Stomach (tissue), 9 donors: ENCODE results near the gene MATN4. TPM values are rescaled to one million over a fixed set of nuclear protein-coding genes. Genes with fewer than 3 reads are reported as not detected.
A peak's percentile ranks its signal among the peaks of the same experiment; 100 is the strongest.

ENCODE experiments used
- DNase-seq, 2 donors: peaks; one replicate each; pipeline versions ENCODE4 v3.0.0 to v3.0.0-alpha.2; 2013 to 2019
- H3K27ac ChIP-seq, 5 donors: fragments of 200-600 bp in 4 of 5; sonication (generic) in 4 of 5; one replicate each; pipeline ENCODE4 v1.5.1; 2013 to 2019; ENCODE audit warnings: mild to moderate bottlenecking in 1 of 5, moderate library complexity in 1 of 5
- H3K27me3 ChIP-seq, 3 donors: fragments of 200-600 bp; sonication (generic); one replicate each; pipeline ENCODE4 v1.5.1; 2017 to 2019; ENCODE audit warnings: mixed run types in 1 of 3
- H3K36me3 ChIP-seq, 4 donors: fragments of 200-600 bp; sonication (generic); 1 replicate in 3 of 4; 2 replicates in 1 of 4; pipeline ENCODE4 v1.5.1; 2016 to 2019
- H3K4me1 ChIP-seq, 4 donors: fragments of 200-600 bp; sonication (generic); one replicate each; pipeline ENCODE4 v1.5.1; 2016 to 2019
- H3K4me3 ChIP-seq, 4 donors: fragments of 200-600 bp; sonication (generic) in 3 of 4; one replicate each; pipeline ENCODE4 v1.5.1; 2016 to 2019; ENCODE audit warnings: mild to moderate bottlenecking in 1 of 4
- H3K9me3 ChIP-seq, 4 donors: fragments of 200-600 bp; sonication (generic); one replicate each; pipeline ENCODE4 v1.5.1; 2016 to 2019
- EP300 ChIP-seq: sonication (generic); formaldehyde crosslinking; IDR thresholded peaks from one replicate; pipeline ENCODE4 v1.6.1; 2017; ENCODE audit warnings: antibody characterized with exemption
- POLR2A ChIP-seq, 4 donors: fragments of 450-650 bp; IDR thresholded peaks; one replicate each; pipeline ENCODE4 v1.6.1; 2016; ENCODE audit warnings: antibody characterized with exemption in 4 of 4, control low read depth in 2 of 4, mild to moderate bottlenecking in 1 of 4, moderate library complexity in 1 of 4
- POLR2AphosphoS5 ChIP-seq, 3 donors: sonication (generic); formaldehyde crosslinking; IDR thresholded peaks; one replicate each; pipeline ENCODE4 v1.6.1; 2016; ENCODE audit warnings: antibody characterized with exemption in 3 of 3
- WGBS, 5 donors: extraction: QIAGEN DNeasy Blood & Tissue Kit in 3 of 5; methylation state at CpG; one replicate each; pipeline versions ENCODE4 v1.1.5 to v1.1.7; 2013 to 2018; 5-methylcytosine and 5-hydroxymethylcytosine counted together
- intact Hi-C: fragments of 100-400 bp; cut with DNase I; formaldehyde crosslinking; loops from one replicate; pipeline ENCODE4 v1.15.1; 2023; ENCODE audit warnings: low total_unique reads
- polyA plus RNA-seq, 3 donors: library from polyadenylated mRNA; stranded (reverse); fragments of 200-250 nt; gene quantifications; one replicate each; pipeline ENCODE4 v1.2.3, GENCODE V29; 2013
- total RNA-seq, 5 donors: library from RNA; depleted of rRNA; stranded (reverse); fragments of >200 nt; gene quantifications; one replicate each; pipeline versions ENCODE4 v1.1.0 to v1.2.3, GENCODE V29; 2014 to 2016
- TF ChIP-seq, protein P1 (sequence below), 7 experiments: fragments of 450-650 bp in 4 of 7; fragments of 200-600 bp in 3 of 7; sonication (generic) in 3 of 7; IDR thresholded peaks; one replicate each; pipeline ENCODE4 v1.5.1; 2016 to 2019; ENCODE audit warnings: antibody characterized with exemption in 7 of 7, control low read depth in 2 of 7, mild to moderate bottlenecking in 1 of 7
- donor health status: healthy with polysubstance abuse.
- donor health status: Bipolar disorder and iron deficiency.
- donor health status: healthy.

MATN4 gene
- total and polyA plus RNA-seq, 8 donors = 0.25 to 0.37 (median 0.30) TPM; not detected in 5

DNA sequence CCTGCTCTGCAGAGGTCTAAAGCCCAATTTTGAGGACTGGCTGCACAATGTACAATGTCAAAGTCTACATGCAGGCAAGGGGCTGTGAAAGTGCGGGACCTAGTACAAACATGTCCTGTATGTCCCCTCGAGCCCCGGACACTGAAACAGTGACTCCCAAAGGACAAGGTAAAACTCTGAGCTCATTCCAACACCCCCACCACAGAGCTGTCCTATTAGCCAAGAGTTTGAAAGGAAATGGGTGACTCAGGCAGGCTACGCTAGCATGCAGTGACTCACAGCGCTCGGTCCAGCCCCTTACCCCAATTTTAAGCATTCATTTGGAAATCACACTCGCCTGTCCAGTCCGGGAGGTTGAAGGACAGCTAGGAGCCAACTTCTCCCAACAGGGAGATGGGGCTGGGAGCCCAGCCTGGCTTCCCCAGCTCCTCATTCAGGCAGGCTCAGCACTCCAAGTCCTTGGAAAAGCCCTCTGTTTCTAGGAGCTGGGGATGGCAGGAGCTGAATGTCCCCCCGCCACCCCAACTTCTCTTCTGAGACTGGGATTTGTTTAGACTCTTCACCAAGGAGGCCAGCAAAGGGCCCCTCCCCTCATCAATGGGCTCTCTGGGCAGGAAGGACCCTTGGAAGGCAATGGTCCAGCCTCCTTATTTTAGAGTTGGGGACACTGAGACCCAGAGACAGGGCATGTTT lies 36.2 kb upstream of the MATN4 start:
- intact Hi-C loops = no loop called here
- no peak for TF ChIP-seq EP300
- TF ChIP-seq POLR2A (IDR thresholded peaks at IDR 0.05) = peak in 1 of 4 donors; percentile 10
- TF ChIP-seq POLR2AphosphoS5 (IDR thresholded peaks at IDR 0.05) = peak; percentile 3 to 89 (median 77)
- peak overlapping the region; percentile 31 to 74 (median 70) for H3K4me3 ChIP-seq
- H3K27me3 ChIP-seq = peaks cover 0 to 7% (median 0%) of the 10 kb centered on the region in 3 donors
- H3K4me1 ChIP-seq = peaks cover 75 to 91% (median 82%) of the 10 kb centered on the region in 4 donors
- H3K36me3 ChIP-seq = peaks cover 0 to 17% (median 3%) of the 10 kb centered on the region in 4 donors
- no peaks in the 10 kb centered on the region for H3K9me3 ChIP-seq
- 18 to 27% (median 21%) methylated on average over 9 of the region's 9 CpGs for WGBS, 5 donors
- H3K27ac ChIP-seq = peak overlapping the region; percentile 91 to 97 (median 95)
- peak; percentile 65 to 82 for DNase-seq

- Histone ChIP-seq H3K27ac (peak overlapping the region; percentile 91 to 97 (median 95)), H3K27me3 (peaks cover 0 to 7% (median 0%) of the 10 kb centered on the region in 3 donors), H3K36me3 (peaks cover 0 to 22% (median 3%) of the 10 kb centered on the region in 4 donors), H3K4me3 (peak overlapping the region; percentile 31 to 74 (median 70)), H3K4me1 (peaks cover 77 to 91% (median 86%) of the 10 kb centered on the region in 4 donors), H3K9me3 (no peaks in the 10 kb centered on the region)
- WGBS, 5 donors = 10 to 38% (median 32%) methylated on average over 6 of the region's 6 CpGs
- intact Hi-C loops = no loop called here
- DNase-seq = peak; percentile 68 to 90
- TF ChIP-seq, protein P1, sequence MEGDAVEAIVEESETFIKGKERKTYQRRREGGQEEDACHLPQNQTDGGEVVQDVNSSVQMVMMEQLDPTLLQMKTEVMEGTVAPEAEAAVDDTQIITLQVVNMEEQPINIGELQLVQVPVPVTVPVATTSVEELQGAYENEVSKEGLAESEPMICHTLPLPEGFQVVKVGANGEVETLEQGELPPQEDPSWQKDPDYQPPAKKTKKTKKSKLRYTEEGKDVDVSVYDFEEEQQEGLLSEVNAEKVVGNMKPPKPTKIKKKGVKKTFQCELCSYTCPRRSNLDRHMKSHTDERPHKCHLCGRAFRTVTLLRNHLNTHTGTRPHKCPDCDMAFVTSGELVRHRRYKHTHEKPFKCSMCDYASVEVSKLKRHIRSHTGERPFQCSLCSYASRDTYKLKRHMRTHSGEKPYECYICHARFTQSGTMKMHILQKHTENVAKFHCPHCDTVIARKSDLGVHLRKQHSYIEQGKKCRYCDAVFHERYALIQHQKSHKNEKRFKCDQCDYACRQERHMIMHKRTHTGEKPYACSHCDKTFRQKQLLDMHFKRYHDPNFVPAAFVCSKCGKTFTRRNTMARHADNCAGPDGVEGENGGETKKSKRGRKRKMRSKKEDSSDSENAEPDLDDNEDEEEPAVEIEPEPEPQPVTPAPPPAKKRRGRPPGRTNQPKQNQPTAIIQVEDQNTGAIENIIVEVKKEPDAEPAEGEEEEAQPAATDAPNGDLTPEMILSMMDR (IDR thresholded peaks at IDR 0.05) = no peak
- no peak for TF ChIP-seq EP300
- no peak for TF ChIP-seq POLR2A (IDR thresholded peaks at IDR 0.05)
- peak in 1 of 3 donors; percentile 30 for TF ChIP-seq POLR2AphosphoS5 (IDR thresholded peaks at IDR 0.05)
These were observed 35.6 kb upstream of the MATN4 start for GRCh38 chr20:45343532-45344167.

GRCh38 chr20:45342855-45343531 lies 34.9 kb upstream of the MATN4 start:
- 18 to 40% (median 30%) methylated on average over 6 of the region's 6 CpGs for WGBS, 5 donors
- intact Hi-C loops = no loop called here
- Histone ChIP-seq H3K27me3 (peaks cover 0 to 7% (median 0%) of the 10 kb centered on the region in 3 donors), H3K27ac (peak overlapping the region; percentile 91 to 97 (median 95)), H3K4me3 (peak overlapping the region; percentile 29 to 74 (median 70)), H3K36me3 (peaks cover 0 to 23% (median 3%) of the 10 kb centered on the region in 4 donors), H3K4me1 (peaks cover 81 to 95% (median 90%) of the 10 kb centered on the region in 4 donors), H3K9me3 (no peaks in the 10 kb centered on the region)
- TF ChIP-seq EP300 = no peak
- peak in 2 of 3 donors; percentile 3 to 42 for TF ChIP-seq POLR2AphosphoS5 (IDR thresholded peaks at IDR 0.05)
- peak; percentile 47 to 78 for DNase-seq

GRCh38 chr20:45341939-45342854 lies 34.1 kb upstream of the MATN4 start:
- H3K4me1 ChIP-seq = peaks cover 86 to 100% (median 95%) of the 10 kb centered on the region in 4 donors
- intact Hi-C loops = no loop called here
- peak; percentile 85 to 91 (median 91) for TF ChIP-seq POLR2AphosphoS5 (IDR thresholded peaks at IDR 0.05)
- TF ChIP-seq, protein P1 (IDR thresholded peaks at IDR 0.05) = no peak
- no peak for TF ChIP-seq EP300
- TF ChIP-seq POLR2A (IDR thresholded peaks at IDR 0.05) = peak in 2 of 4 donors; percentile 51 to 70

More at GRCh38 chr20:45341939-45342854, 34.1 kb upstream of the MATN4 start:
- WGBS, 5 donors = 15 to 35% (median 20%) methylated on average over 15 to 16 of the region's 16 CpGs
- Histone ChIP-seq H3K27ac (peak overlapping the region; percentile 91 to 97 (median 95)), H3K27me3 (no peaks in the 10 kb centered on the region), H3K9me3 (no peaks in the 10 kb centered on the region), H3K4me3 (peak overlapping the region; percentile 29 to 74 (median 70)), H3K36me3 (peaks cover 0 to 23% (median 3%) of the 10 kb centered on the region in 4 donors)
- DNase-seq = peak; percentile 89 to 90
